ENCODE data around the gene CHRD. TPM values are rescaled to one million over a fixed set of nuclear protein-coding genes. Genes with fewer than 3 reads are reported as not detected.

The CHRD gene
- total and polyA plus RNA-seq, 8 donors: 5.2 to 27.2 (median 7.0) TPM

- peaks cover 6 to 40% (median 20%) of the 10 kb centered on the region in 4 donors for H3K4me1 ChIP-seq
- H3K4me3 ChIP-seq: no peak overlapping the region
- 80 to 89% (median 84%) methylated on average over 10 to 18 of the region's 18 CpGs for WGBS, 5 donors
- H3K27ac ChIP-seq: no peak overlapping the region
- intact Hi-C loops (cut with DNase I; ENCODE audit: low total_unique reads): loop anchor here (10.0 kb wide), 1 partner anchor 51 kb away; no protein-coding TSS in a partner anchor
- peaks cover 0 to 46% (median 22%) of the 10 kb centered on the region in 4 donors for H3K36me3 ChIP-seq
- H3K27me3 ChIP-seq: no peaks in the 10 kb centered on the region
- no peak for TF ChIP-seq POLR2A (IDR thresholded peaks at IDR 0.05)
- TF ChIP-seq CTCF (IDR thresholded peaks at IDR 0.05): no peak
- no peak for TF ChIP-seq POLR2AphosphoS5 (IDR thresholded peaks at IDR 0.05)
- TF ChIP-seq EP300 (IDR thresholded peaks at IDR 0.05): no peak
- H3K9me3 ChIP-seq: no peaks in the 10 kb centered on the region
- no peak for DNase-seq
Observed at GRCh38 chr3:184355261-184356040, 24.4 kb upstream of the CHRD start.

- intact Hi-C loops (cut with DNase I; ENCODE audit: low total_unique reads): loop anchor here (10.0 kb wide), 1 partner anchor 53 kb away; no protein-coding TSS in a partner anchor
- no peak for DNase-seq
- Histone ChIP-seq H3K27me3 (no peaks in the 10 kb centered on the region), H3K4me3 (no peak overlapping the region), H3K36me3 (peaks cover 0 to 44% (median 22%) of the 10 kb centered on the region in 4 donors), H3K4me1 (peaks cover 9 to 37% (median 16%) of the 10 kb centered on the region in 4 donors), H3K27ac (no peak overlapping the region), H3K9me3 (no peaks in the 10 kb centered on the region)
- WGBS, 5 donors: 91 to 94% (median 93%) methylated on average over 23 to 24 of the region's 24 CpGs
- TF ChIP-seq EP300 (IDR thresholded peaks at IDR 0.05) (no peak), POLR2A (IDR thresholded peaks at IDR 0.05) (no peak), POLR2AphosphoS5 (IDR thresholded peaks at IDR 0.05) (no peak), CTCF (IDR thresholded peaks at IDR 0.05) (no peak)
Observed at GRCh38 chr3:184357248-184358123, 22.4 kb upstream of the CHRD start.

GRCh38 chr3:184358124-184358767, 21.6 kb upstream of the CHRD start:
- no peaks in the 10 kb centered on the region for H3K9me3 ChIP-seq
- TF ChIP-seq POLR2AphosphoS5 (IDR thresholded peaks at IDR 0.05): no peak
- TF ChIP-seq EP300 (IDR thresholded peaks at IDR 0.05): no peak
- TF ChIP-seq CTCF (IDR thresholded peaks at IDR 0.05): no peak
- TF ChIP-seq POLR2A (IDR thresholded peaks at IDR 0.05): no peak
- no peak overlapping the region for H3K27ac ChIP-seq
- peaks cover 0 to 36% (median 22%) of the 10 kb centered on the region in 4 donors for H3K36me3 ChIP-seq
- intact Hi-C loops (cut with DNase I; ENCODE audit: low total_unique reads): loop anchor here (10.0 kb wide), 1 partner anchor 53 kb away; no protein-coding TSS in a partner anchor
- peaks cover 9 to 34% (median 15%) of the 10 kb centered on the region in 4 donors for H3K4me1 ChIP-seq
- DNase-seq: no peak
- 93 to 97% (median 96%) methylated on average over 11 to 12 of the region's 12 CpGs for WGBS, 5 donors
- H3K4me3 ChIP-seq: no peak overlapping the region
- H3K27me3 ChIP-seq: no peaks in the 10 kb centered on the region

GRCh38 chr3:184358921-184359350, 20.9 kb upstream of the CHRD start:
- peaks cover 0 to 36% (median 22%) of the 10 kb centered on the region in 4 donors for H3K36me3 ChIP-seq
- H3K27me3 ChIP-seq: no peaks in the 10 kb centered on the region
- TF ChIP-seq POLR2A (IDR thresholded peaks at IDR 0.05) (no peak), POLR2AphosphoS5 (IDR thresholded peaks at IDR 0.05) (no peak)
- no peaks in the 10 kb centered on the region for H3K9me3 ChIP-seq
- WGBS, 5 donors: 67 to 87% (median 81%) methylated on average over 14 of the region's 14 CpGs
- peaks cover 13 to 39% (median 21%) of the 10 kb centered on the region in 4 donors for H3K4me1 ChIP-seq
- DNase-seq: no peak
- H3K27ac ChIP-seq: no peak overlapping the region
- intact Hi-C loops (cut with DNase I; ENCODE audit: low total_unique reads): loop anchor here (10.0 kb wide), 1 partner anchor 54 kb away; no protein-coding TSS in a partner anchor
- H3K4me3 ChIP-seq: no peak overlapping the region

All from stomach (tissue), 9 donors.